GM18526 (cell line): ENCODE results near the gene C5.

Experiments
- POLR2A ChIP-seq: IDR thresholded peaks from 3 replicates; pipeline ENCODE4 v1.6.1; 2011; ENCODE audit not compliant: insufficient read length; ENCODE audit errors: extremely low read depth

Gene C5

DNA sequence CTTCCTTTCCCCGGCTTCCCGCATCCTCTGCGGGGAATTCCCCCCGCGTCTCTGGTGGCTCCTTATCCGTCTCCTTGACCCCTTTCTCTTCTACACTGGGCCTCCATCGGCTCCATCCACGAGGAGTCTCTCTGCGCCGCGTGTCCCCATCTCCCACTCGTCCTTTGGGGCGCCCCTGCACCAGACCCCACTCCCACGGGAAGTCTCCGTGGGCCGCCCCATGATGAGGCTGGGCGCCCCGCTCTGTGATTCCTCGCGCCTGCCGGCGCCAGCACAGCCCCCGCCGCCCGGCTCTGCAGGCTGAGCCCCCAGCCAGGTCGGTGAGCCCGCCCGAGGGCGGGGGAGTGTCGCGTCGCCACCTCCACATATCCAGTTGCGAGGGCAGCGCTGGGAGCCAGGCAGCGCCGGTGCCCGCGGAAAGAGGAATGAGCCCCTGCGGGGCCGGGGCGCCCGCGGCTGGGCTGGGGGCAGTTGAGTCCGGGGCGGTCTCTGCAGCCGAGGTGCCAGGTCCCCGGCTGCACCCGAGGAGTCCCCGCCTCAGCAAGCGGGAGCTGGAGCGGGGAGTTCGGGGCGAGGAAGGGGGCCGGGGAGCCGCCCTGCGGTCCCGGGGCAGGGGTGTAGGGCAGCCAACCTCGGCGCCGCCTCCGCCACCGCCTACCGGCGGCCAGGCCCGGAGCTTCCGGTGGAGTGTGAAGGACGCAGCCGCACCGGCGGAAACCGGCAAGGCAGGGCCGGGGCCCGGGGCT lies 121.4 kb downstream of the C5 start:
- TF ChIP-seq POLR2A, result peak; percentile 71

DNA sequence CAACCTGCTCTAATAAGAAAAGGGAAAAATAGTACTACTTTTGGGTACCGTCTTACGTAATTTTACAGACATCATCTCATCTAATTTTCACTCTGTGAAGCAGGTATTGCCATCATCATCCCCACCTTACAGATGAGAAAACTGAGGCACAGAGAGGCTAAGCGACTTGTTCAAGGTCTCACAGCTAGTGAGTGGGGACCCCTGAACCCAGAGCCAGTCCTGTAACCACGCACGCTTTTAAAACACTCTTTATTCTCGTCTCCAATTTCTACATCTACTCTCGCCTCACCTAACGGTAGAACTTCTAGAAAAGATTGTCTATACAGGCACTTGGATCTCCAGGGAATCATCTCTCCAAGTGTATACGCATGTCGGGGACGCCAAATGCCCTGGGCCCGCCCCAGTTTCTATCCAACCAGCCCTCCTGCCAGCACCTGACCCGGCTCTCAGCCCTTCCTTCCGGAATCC lies 122.0 kb downstream of the C5 start:
- no peak for TF ChIP-seq POLR2A

DNA sequence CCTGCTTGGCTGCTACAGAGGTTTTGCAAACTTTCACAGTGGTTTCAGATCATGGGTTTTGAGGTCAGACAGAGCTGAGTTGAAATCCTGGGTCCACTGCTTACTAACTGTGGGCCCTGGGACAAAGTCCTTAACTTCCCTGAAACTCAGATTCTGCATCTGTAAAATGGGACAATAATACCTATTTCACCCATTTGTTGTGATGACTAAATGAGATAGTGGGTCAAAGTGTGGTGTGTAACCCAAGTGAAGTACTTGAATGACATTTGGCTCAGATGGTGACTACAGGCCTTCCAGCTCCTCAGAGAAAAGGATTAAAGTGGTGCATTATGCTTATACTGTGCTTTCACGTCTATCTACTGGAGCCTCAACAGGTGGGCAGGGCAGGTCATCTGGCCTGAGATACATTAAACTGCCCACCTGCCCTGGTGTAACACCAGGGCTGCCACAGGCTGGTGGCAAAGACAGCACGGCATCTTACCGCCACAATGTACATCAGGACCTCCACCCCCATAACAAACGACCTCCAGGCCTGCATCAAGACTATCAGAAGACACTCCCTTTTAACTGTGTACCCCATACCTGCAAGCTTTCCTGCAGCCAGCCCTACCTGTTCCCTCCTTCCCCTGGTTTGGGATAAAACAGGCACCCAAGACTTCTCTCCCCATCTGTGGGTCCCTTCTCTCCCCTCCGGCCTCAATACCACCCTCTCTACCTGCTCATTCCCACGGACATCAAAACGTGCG lies 122.6 kb downstream of the C5 start:
- TF ChIP-seq POLR2A, result peak; percentile 6

DNA sequence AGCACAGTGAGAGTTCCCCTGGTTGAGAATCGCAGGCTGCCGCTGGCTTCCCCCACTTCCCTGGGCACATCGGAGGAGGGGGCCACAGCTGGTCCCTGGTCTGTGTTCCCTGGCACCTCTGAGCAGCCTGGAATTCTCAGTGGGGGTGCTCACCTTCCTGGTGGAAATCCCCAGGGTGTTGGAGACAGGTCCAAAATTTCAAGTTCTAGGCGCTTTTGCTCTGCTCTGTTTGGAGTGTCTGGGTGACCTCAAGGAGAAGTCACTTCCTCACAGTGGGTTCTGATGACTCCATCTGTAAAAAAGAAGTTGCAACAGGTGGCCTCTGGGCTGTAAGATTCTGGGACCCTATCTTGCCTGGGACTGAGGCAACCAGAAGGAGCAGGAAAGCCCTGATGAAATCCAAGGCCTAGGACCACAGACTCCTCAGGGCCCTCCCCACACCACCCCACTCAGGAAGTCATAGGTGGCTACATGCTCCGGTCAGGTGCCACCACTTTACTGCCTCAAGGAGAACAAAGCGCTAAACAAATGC lies 123.6 kb downstream of the C5 start, which contains the start of gene TRAF1:
Gene TRAF1 (minus strand): TSS at position 400 of the 532 bp plus-strand sequence. CDS start 721 bp downstream, outside the sequence.
- no peak for TF ChIP-seq POLR2A

DNA sequence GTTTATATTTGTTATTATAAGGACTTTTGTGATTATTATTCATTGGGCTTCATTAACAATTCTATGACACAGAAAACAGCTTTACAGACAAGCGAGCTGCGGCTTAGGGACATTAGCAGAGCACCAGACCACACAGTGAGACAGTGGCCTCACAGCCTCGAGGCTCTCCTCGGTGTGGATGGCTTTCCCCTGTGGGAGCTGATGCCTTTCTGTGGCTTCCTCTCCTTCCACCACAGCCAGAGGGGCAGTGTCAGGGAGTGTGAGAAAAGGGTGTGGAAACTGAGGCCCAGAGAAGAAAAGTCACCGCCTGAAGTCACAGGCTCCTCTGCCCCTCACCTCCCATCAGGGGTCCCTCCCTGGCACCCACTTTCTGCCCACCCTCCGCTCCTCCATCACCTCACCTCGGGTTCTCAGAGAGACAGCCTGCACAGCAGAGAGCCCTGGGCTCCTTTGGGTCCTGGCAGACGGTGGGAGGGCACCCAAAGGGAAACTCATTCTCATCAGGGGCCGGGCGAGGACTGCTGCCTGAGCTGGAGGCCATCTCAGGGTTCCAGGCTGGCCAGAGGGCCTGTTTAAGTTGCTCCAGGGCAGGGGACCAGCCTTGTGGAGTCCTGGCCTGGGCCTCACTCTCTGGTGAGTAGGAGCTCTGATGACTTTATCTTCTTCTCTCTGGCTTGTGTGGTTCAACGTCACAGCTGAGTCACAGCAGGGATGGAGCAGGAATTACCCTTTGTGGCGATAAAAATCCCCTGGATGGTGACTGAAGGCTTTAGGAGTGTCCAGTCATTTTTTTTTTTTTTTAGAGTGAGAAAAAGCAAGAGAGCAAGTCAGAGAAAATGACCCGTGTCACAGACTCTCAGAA lies 124.3 kb downstream of the C5 start:
- TF ChIP-seq POLR2A, result peak; percentile 96

- peak; percentile 50 for TF ChIP-seq POLR2A
These were observed 125.2 kb downstream of the C5 start for GRCh38 chr9:120924698-120925534.

DNA sequence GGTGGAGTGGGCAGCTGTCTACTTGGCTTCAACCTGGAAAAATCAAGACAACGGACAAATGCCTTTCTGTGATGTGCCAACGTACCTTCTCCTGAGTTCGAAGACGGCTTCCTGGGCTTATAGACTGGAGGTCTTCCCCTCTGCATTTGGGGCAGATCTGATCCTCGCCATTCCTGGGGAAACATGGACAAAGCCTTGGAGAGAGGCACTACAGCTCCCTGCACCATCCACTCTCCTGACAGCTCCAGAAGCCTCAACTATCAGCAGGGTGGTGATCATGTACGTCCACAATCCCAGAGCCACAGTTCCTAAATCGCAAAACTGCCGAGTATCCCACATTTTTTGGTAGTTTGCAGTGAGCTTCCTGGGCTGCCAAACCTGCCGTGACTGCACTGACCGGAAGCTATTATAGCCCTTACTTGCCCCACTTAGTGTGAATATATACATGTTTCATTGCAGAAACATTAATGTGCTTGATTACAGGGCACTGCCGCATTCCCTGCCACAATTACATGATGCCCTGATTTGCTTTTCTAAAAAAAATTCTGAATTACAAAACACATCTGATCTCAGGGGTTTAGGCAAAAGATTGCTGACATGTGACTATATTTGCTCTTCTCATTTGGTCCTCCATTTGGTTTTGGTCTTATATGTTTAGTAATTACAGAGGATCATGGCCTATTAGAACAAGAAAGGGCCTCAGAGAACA lies 126.3 kb downstream of the C5 start:
- peak; percentile 10 for TF ChIP-seq POLR2A

DNA sequence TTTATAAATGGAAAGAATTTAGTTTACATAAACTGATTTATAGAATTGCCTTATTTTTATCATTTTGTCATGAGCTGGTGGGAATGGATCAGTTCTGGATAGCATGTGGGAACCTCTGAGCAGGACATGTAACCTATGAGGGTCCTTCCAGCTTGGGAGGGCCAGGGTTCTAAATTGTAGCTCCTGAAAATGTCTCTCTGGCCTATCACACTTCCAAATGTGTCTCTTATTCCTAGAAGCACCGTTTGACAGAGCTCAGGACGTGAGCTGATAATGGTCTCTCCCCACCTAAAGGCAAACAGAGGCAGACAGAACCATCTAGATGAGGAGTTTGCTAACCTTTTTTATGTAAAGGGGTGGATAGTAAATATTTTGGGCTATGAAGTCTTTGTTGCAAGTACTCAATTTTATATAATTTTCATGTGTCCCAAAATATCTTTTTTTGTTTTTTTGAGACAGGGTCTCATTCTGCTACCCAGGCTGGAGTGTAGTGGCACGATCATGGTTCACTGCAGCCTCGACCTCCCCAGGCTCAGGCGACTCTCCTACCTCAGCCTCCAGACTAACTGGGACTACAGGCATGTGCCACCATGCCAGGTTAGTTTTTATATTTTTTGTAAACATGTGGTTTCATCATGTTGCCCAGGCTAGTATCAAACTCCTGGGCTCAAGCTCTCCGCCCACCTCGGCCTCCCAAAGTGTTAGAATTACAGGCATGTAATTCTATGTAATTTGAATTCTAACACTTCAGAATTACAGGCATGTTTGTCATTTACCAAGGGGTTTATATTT lies 127.5 kb downstream of the C5 start:
- no peak for TF ChIP-seq POLR2A

DNA sequence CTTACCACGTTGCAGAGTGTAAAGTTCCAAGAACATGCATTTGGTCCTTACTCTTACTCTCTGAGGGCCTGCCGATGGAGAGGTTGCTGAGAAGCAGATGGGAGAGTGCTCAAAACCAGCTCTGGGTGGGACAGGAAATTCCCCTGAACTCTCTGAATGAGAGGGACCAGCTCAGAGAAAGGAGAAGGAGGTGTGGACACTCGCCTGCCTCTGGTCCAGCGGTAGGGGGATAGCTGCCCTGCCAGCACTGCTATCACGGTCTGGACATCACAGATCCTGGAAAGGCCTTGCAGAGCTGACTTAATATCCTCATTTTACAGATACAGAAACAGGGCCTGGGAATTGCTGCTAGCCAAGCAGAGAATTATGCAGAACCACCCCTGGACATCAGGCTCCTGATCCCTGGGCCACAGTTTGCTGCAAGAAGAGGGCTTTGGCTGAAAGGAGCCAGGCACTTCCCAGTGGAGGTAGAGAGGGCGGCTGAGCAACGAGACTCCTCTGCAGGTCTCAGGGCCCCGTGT lies 128.4 kb downstream of the C5 start:
- TF ChIP-seq POLR2A, result peak; percentile 23

GRCh38 chr9:120920806-120921178 lies 129.3 kb downstream of the C5 start:
- peak; percentile 41 for TF ChIP-seq POLR2A

DNA sequence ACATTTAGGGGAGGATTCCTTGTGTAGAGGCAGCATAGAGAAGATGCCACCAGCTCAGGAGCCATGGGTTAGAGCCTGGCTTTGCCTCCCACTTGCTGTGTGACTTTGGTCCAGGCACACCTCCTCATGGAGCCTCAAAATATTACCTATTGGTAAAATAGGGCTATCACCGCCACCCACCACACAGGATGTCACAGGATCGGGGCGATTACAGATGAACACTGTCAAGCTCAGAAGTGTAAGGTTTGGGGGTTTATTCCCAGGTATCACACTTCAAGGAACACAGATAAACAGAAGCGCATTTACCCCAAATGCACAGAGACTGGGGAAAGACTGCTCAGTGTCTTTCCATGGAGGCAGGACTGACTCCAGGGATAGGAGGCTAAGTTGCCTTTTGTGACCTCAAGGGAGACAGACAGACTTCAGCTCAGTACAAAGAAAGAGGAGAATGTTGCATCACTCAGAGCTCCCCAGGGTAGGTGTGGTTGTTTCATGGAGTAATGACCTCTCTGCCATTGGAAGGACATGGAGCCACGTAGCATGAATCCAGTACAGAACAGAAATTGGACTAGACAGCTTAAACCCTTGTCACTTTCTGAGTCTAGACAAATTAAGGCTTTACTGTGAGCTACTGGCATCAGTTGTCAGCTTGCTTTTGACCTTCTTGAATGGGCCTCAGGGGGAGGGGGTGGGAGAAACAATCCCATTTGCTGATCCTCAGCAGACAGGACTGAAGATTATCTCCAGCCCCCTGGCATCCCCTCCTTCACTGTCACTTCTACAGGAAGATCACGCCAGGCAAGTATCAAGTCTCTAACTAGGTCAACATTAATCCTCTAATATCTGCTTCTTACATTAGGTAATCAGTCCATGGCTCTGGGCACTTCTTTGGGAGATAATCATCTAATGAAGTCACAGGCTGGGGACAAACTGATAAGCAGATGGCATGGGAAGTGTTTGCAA lies 130.0 kb downstream of the C5 start:
- no peak for TF ChIP-seq POLR2A
